Caki2 (cell line): ENCODE measurements around the gene YJEFN3. TPM values are rescaled to one million over a fixed set of nuclear protein-coding genes. Genes with fewer than 3 reads are reported as not detected.

Experiments used
- DNase-seq: peaks from one replicate; pipeline ENCODE4 v3.0.0-alpha.2; 2015; ENCODE audit warnings: low read depth
- in situ Hi-C: cut with HindIII; loops from 2 replicates; pipeline ENCODE4 v1.10.0; 2016; ENCODE audit warnings: low sequenced_read_pairs, low pct_unique_long_range_greater_than_20kb, mixed read lengths
- total RNA-seq: library from RNA; depleted of rRNA; stranded (reverse); fragments of >200 nt; shearing (Covaris generic); gene quantifications from 2 replicates; pipeline ENCODE4 v1.2.3, GENCODE V29; 2014; ENCODE audit warnings: low replicate concordance

YJEFN3 gene
- total RNA-seq, 1 experiment from 2014 or later: 2.5 TPM

- in situ Hi-C loops: no loop called here
- DNase-seq: no peak
Observed at GRCh38 chr19:19544954-19545591, 16.4 kb downstream of the YJEFN3 start.

- DNase-seq: no peak
- in situ Hi-C loops: no loop called here
Observed at GRCh38 chr19:19545707-19546106, 17.0 kb downstream of the YJEFN3 start.

- in situ Hi-C loops: no loop called here
- no peak for DNase-seq
Observed at GRCh38 chr19:19546751-19547162, 18.0 kb downstream of the YJEFN3 start.

- no peak for DNase-seq
- in situ Hi-C loops: no loop called here
Observed at GRCh38 chr19:19547674-19548336, 19.1 kb downstream of the YJEFN3 start.

- in situ Hi-C loops: no loop called here
Observed at GRCh38 chr19:19548915-19549759, 20.4 kb downstream of the YJEFN3 start.

GRCh38 chr19:19549804-19550464, 21.2 kb downstream of the YJEFN3 start:
- no peak for DNase-seq
- in situ Hi-C loops: no loop called here

More at GRCh38 chr19:19548915-19549759, 20.4 kb downstream of the YJEFN3 start:
- no peak for DNase-seq

- in situ Hi-C loops: no loop called here
- no peak for DNase-seq
Observed at GRCh38 chr19:19550485-19550929, 21.8 kb downstream of the YJEFN3 start.

- in situ Hi-C loops: no loop called here
- no peak for DNase-seq
Observed at GRCh38 chr19:19550972-19551852, 22.5 kb downstream of the YJEFN3 start.

GRCh38 chr19:19551853-19552192, 23.1 kb downstream of the YJEFN3 start:
- in situ Hi-C loops: no loop called here
- DNase-seq: no peak

GRCh38 chr19:19552798-19553197, 24.1 kb downstream of the YJEFN3 start:
- in situ Hi-C loops: no loop called here

GRCh38 chr19:19553670-19554069, 25.0 kb downstream of the YJEFN3 start:
- no peak for DNase-seq
- in situ Hi-C loops: no loop called here

More at GRCh38 chr19:19552798-19553197, 24.1 kb downstream of the YJEFN3 start:
- DNase-seq: no peak

- DNase-seq: no peak
- in situ Hi-C loops: no loop called here
Observed at GRCh38 chr19:19554074-19555023, 25.6 kb downstream of the YJEFN3 start.

GRCh38 chr19:19558055-19558454, 29.3 kb downstream of the YJEFN3 start:
- in situ Hi-C loops: no loop called here
- DNase-seq: no peak

- in situ Hi-C loops: no loop called here
- no peak for DNase-seq
Observed at GRCh38 chr19:19558636-19559035, 29.9 kb downstream of the YJEFN3 start.

- no peak for DNase-seq
- in situ Hi-C loops: no loop called here
Observed at GRCh38 chr19:19559931-19560330, 31.2 kb downstream of the YJEFN3 start.

- in situ Hi-C loops: no loop called here
- no peak for DNase-seq
Observed at GRCh38 chr19:19561946-19562664, 33.4 kb downstream of the YJEFN3 start.
